ENCODE measurements around the gene MEF2D.

DNA sequence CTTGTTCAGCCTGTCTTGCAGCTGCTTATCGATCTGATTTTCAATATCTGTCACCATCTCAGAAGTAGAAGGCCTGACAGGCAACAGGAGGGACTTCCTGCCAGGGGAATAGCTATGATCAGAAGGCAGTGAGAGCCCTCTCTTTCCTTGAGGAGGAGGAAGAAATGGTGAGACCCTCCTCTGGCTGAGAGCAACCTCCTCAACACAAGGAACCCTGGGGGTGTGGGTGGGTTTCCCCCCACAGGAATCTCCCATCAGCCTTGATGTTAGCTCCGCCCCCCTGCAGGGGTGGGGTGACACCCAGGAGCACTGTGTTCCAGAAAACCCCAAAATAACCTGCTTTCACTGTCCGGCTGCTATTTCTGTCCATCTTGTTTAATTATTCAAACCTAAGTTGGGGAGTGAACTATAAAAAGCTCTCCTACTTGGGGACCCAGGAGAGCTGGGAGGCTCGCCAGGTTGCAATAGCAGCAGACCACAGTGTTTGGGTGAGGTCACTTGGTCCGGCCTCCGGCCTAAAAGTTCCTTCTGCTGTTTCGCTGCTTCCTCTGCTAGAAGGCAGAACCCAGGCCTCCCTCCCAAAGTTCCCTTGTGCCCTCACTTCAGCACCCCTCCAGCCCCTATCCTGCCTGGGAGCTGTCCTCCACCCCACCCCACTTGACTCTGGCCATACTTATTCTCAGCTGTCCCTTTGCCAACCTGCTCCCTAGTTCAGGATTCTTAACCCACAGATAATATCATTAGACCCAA is 7.8 kb upstream of the MEF2D start:
- TF ChIP-seq, protein P1, sequence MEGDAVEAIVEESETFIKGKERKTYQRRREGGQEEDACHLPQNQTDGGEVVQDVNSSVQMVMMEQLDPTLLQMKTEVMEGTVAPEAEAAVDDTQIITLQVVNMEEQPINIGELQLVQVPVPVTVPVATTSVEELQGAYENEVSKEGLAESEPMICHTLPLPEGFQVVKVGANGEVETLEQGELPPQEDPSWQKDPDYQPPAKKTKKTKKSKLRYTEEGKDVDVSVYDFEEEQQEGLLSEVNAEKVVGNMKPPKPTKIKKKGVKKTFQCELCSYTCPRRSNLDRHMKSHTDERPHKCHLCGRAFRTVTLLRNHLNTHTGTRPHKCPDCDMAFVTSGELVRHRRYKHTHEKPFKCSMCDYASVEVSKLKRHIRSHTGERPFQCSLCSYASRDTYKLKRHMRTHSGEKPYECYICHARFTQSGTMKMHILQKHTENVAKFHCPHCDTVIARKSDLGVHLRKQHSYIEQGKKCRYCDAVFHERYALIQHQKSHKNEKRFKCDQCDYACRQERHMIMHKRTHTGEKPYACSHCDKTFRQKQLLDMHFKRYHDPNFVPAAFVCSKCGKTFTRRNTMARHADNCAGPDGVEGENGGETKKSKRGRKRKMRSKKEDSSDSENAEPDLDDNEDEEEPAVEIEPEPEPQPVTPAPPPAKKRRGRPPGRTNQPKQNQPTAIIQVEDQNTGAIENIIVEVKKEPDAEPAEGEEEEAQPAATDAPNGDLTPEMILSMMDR (IDR thresholded peaks at IDR 0.05), result no peak
- TF ChIP-seq EZH2 (IDR thresholded peaks at IDR 0.05; ENCODE audit: borderline replicate concordance, insufficient read depth, low read depth, low read length, poor library complexity, severe bottlenecking), result no peak
